ENCODE measurements around the gene PPIE.
A peak's percentile ranks its signal among the peaks of the same experiment; 100 is the strongest.

PPIE gene

GRCh38 chr1:39690794-39691382 is 47.8 kb upstream of the PPIE start (continued):
- TF ChIP-seq ZC3H10 (CRISPR knock-in tag; IDR thresholded peaks at IDR 0.05) (no peak), TCF4 (CRISPR knock-in tag; IDR thresholded peaks at IDR 0.05; ENCODE audit: borderline replicate concordance) (no peak), BACH2 (CRISPR knock-in tag; IDR thresholded peaks at IDR 0.05; ENCODE audit: borderline replicate concordance) (no peak), PPARA (CRISPR knock-in tag; IDR thresholded peaks at IDR 0.05; ENCODE audit: borderline replicate concordance) (no peak)

GRCh38 chr1:39691383-39692151 is 47.1 kb upstream of the PPIE start, which contains the start of gene HPCAL4:
HPCAL4 (minus strand) TSS chr1:39691433; CDS start chr1:39684603, 6,830 bp downstream.
- no peak for TF ChIP-seq ZFP30 (CRISPR knock-in tag; IDR thresholded peaks at IDR 0.05)
- no peak for TF ChIP-seq ZC3H10 (CRISPR knock-in tag; IDR thresholded peaks at IDR 0.05)
- TF ChIP-seq PATZ1 (CRISPR knock-in tag; IDR thresholded peaks at IDR 0.05; ENCODE audit: borderline replicate concordance), result peak; percentile 65; the same call in 1 of the 2 replicates
- no peak for TF ChIP-seq CSRNP3 (CRISPR knock-in tag; IDR thresholded peaks at IDR 0.05)
- no peak for TF ChIP-seq TSHZ2 (CRISPR knock-in tag; IDR thresholded peaks at IDR 0.05)
- ATAC-seq, result peak; percentile 99

- ATAC-seq, result no peak
Measured at GRCh38 chr1:39692152-39693074, 46.3 kb upstream of the PPIE start.

More at GRCh38 chr1:39692152-39693074, 46.3 kb upstream of the PPIE start:
- TF ChIP-seq ZNF565 (CRISPR knock-in tag; conservative IDR thresholded peaks at IDR 0.05; ENCODE audit: low read depth) (no peak), PATZ1 (CRISPR knock-in tag; IDR thresholded peaks at IDR 0.05; ENCODE audit: borderline replicate concordance) (no peak), CREB5 (CRISPR knock-in tag; IDR thresholded peaks at IDR 0.05; ENCODE audit: low read depth) (no peak), ESRRG (CRISPR knock-in tag; IDR thresholded peaks at IDR 0.05) (no peak), POU6F1 (CRISPR knock-in tag; IDR thresholded peaks at IDR 0.05; ENCODE audit: borderline replicate concordance, low read depth) (no peak), OSR1 (CRISPR knock-in tag; IDR thresholded peaks at IDR 0.05) (no peak)
